C4-2B (cell line): Measurements from ENCODE around the gene HP.

Experiments used
- H3K27ac ChIP-seq: fragments of 450-650 bp; 2 replicates; pipeline ENCODE4 v1.5.1; 2017
- ZFX ChIP-seq: fragments of 450-650 bp; IDR thresholded peaks from 2 replicates; pipeline ENCODE4 v1.6.1; 2017
- TF ChIP-seq, protein P1 (sequence below): fragments of 450-650 bp; conservative IDR thresholded peaks from 2 replicates; pipeline ENCODE4 v1.5.1; 2017; ENCODE audit warnings: mild to moderate bottlenecking

Gene HP

GRCh38 chr16:72092832-72093447 lies 38.6 kb downstream of the HP start:
- TF ChIP-seq, protein P1, sequence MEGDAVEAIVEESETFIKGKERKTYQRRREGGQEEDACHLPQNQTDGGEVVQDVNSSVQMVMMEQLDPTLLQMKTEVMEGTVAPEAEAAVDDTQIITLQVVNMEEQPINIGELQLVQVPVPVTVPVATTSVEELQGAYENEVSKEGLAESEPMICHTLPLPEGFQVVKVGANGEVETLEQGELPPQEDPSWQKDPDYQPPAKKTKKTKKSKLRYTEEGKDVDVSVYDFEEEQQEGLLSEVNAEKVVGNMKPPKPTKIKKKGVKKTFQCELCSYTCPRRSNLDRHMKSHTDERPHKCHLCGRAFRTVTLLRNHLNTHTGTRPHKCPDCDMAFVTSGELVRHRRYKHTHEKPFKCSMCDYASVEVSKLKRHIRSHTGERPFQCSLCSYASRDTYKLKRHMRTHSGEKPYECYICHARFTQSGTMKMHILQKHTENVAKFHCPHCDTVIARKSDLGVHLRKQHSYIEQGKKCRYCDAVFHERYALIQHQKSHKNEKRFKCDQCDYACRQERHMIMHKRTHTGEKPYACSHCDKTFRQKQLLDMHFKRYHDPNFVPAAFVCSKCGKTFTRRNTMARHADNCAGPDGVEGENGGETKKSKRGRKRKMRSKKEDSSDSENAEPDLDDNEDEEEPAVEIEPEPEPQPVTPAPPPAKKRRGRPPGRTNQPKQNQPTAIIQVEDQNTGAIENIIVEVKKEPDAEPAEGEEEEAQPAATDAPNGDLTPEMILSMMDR, result no peak
- TF ChIP-seq ZFX, result no peak
- H3K27ac ChIP-seq, result peak overlapping the region; percentile 83

GRCh38 chr16:72093448-72094265 lies 39.4 kb downstream of the HP start, which contains the start of the genes DHX38 and TXNL4B:
Gene DHX38, plus strand, starts transcription at chr16:72093847. Its CDS starts 2,311 bp downstream, at chr16:72096158.
Gene TXNL4B, minus strand, starts transcription at chr16:72093620. Its CDS starts 2,871 bp downstream, at chr16:72090749.
- TF ChIP-seq ZFX, result peak; percentile 72
- TF ChIP-seq, protein P1, result no peak
- peak within 1 kb of the TSS; percentile 83 for H3K27ac ChIP-seq

DNA sequence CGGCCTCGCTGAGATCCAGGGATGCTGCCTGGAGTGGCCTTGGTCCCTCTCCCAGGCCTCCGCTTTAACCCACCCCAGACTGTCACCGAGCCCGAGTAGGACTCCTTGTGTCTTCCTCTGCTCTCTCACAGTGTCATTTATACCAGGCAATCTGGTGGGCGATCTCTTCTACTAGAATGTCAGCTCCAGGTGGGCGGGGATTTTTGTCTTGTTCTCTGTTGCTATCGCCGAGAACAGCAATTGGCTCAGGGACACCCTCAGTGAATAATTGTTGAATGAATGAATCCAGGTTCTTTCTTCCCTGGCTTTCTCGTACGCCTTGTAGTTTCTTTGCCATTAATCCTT lies 39.9 kb downstream of the HP start:
- peak overlapping the region; percentile 83 for H3K27ac ChIP-seq

GRCh38 chr16:72098936-72099335 lies 44.6 kb downstream of the HP start:
- no peak for TF ChIP-seq ZFX
- TF ChIP-seq, protein P1, result no peak

More for the DNA sequence above, 39.9 kb downstream of the HP start:
- TF ChIP-seq, protein P1, result no peak
- 0 out of 2 replicates have a peak, but pooled peaks have one; percentile 26 for TF ChIP-seq ZFX

DNA sequence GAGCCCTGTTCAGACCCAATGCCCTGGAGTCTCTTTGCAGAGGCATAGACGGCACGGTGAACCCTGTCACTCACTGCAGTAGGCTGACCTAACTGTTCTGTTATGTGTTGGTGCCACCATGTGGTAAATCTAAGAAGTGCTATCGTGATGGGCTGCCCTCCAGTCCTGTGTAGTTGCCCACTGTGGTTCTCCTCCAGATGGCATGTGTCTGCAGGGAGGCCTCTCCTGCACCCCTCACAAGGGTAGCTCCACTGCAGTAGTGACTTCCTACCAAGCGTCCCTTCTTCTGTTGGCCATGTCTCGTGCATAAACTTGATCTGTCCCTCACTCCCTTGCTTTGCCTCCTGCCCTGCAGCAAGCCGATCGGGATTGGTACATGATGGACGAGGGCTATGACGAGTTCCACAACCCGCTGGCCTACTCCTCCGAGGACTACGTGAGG lies 45.1 kb downstream of the HP start:
- no peak overlapping the region for H3K27ac ChIP-seq
- TF ChIP-seq ZFX, result no peak
- TF ChIP-seq, protein P1, result peak; percentile 72

More at GRCh38 chr16:72098936-72099335, 44.6 kb downstream of the HP start:
- H3K27ac ChIP-seq, result no peak overlapping the region

DNA sequence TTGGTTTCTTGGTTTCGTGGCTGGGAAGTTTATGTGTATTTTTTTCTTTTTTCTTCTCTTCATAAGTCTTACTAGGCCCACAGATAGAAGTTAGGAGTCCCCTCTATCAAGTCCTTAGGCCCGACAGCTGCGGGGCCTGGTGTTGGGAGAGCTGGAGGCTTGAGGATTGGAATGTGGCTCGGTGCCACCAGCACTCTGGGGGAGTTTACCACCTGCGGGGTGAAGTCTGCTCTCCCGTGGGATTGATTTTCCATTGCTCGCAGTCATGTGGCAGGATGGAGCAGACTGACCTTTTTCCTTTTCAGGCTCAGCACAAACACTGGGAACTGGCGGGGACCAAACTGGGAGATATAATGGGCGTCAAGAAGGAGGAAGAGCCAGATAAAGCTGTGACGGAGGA lies 46.9 kb downstream of the HP start:
- TF ChIP-seq, protein P1, result no peak
- no peak for TF ChIP-seq ZFX
- H3K27ac ChIP-seq, result no peak overlapping the region

DNA sequence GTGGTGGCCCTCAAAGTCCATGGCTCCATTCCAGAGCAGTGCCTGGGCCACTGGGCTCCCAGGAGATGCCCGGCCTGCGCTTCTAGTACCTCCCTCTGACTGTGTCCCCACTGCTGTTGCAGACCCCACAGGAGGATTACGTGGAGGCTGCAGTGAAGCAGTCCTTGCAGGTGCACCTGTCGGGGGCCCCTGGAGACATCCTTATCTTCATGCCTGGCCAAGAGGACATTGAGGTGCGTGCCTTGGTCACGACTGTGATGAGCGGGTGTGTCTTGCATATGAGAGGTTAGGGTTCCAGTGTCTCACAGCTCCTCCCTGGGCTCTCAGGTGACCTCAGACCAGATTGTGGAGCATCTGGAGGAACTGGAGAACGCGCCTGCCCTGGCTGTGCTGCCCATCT lies 50.6 kb downstream of the HP start:
- TF ChIP-seq, protein P1, result no peak
- no peak for TF ChIP-seq ZFX
- no peak overlapping the region for H3K27ac ChIP-seq
